IMR-90 (cell line): ENCODE data around the gene OR2AJ1.

Experiments
- ELK1 ChIP-seq: fragments of 150-350 bp; IDR thresholded peaks from 2 replicates; pipeline ENCODE4 v1.6.1; 2016; ENCODE audit warnings: low read depth, mild to moderate bottlenecking, low read length, moderate library complexity, borderline replicate concordance
- MAZ ChIP-seq: IDR thresholded peaks from 2 replicates; pipeline ENCODE4 v1.6.1; 2012; ENCODE audit warnings: low read depth, mild to moderate bottlenecking, low read length, improper control_type of control experiment, moderate library complexity, borderline replicate concordance
- POLR2A ChIP-seq: IDR thresholded peaks from 2 replicates; pipeline ENCODE4 v1.6.1; 2012; ENCODE audit warnings: mild to moderate bottlenecking, low read depth, low read length
- RAD21 ChIP-seq: IDR thresholded peaks from 2 replicates; pipeline ENCODE4 v1.6.1; 2012; ENCODE audit warnings: low read length, improper control_type of control experiment
- TF ChIP-seq, protein P1 (sequence below): conservative IDR thresholded peaks from 2 replicates; pipeline ENCODE4 v1.5.1; 2012; ENCODE audit warnings: mild to moderate bottlenecking, low read depth, low read length, improper control_type of control experiment

DNA sequence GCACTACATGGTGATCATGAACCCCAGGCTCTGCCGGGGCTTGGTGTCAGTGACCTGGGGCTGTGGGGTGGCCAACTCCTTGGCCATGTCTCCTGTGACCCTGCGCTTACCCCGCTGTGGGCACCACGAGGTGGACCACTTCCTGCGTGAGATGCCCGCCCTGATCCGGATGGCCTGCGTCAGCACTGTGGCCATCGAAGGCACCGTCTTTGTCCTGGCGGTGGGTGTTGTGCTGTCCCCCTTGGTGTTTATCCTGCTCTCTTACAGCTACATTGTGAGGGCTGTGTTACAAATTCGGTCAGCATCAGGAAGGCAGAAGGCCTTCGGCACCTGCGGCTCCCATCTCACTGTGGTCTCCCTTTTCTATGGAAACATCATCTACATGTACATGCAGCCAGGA lies 28.7 kb upstream of the OR2AJ1 start:
- TF ChIP-seq, protein P1, sequence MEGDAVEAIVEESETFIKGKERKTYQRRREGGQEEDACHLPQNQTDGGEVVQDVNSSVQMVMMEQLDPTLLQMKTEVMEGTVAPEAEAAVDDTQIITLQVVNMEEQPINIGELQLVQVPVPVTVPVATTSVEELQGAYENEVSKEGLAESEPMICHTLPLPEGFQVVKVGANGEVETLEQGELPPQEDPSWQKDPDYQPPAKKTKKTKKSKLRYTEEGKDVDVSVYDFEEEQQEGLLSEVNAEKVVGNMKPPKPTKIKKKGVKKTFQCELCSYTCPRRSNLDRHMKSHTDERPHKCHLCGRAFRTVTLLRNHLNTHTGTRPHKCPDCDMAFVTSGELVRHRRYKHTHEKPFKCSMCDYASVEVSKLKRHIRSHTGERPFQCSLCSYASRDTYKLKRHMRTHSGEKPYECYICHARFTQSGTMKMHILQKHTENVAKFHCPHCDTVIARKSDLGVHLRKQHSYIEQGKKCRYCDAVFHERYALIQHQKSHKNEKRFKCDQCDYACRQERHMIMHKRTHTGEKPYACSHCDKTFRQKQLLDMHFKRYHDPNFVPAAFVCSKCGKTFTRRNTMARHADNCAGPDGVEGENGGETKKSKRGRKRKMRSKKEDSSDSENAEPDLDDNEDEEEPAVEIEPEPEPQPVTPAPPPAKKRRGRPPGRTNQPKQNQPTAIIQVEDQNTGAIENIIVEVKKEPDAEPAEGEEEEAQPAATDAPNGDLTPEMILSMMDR = no peak
- TF ChIP-seq ELK1 (no peak), POLR2A (no peak), RAD21 (no peak), MAZ (no peak)
